HepG2 (cell line): ENCODE results near the gene FOXK2. TPM values are rescaled to one million over a fixed set of nuclear protein-coding genes. Genes with fewer than 3 reads are reported as not detected.

Source experiments
- ATAC-seq: fragments of 200-7000 bp; cut with Tn5 transposase; 3 replicates; pipeline ENCODE4 v1.9.1; 2020; ENCODE audit warnings: mild to moderate bottlenecking, moderate library complexity
- BruUV-seq: library from RNA; stranded (reverse); fragments of 400-500 nt; replicated peaks from 2 replicates; lab custom pipeline; 2021; lab: Mats Ljungman, UMichigan
- CTCF ChIA-PET: fragments of 300-600 bp; formaldehyde crosslinking; extraction: SDS; loops from one replicate; lab custom pipeline; 2021; ENCODE audit warnings: low total read pairs, inconsistent platforms, low intra/inter-chr PET ratio; lab: Yijun Ruan, JAX
- POLR2A ChIA-PET: fragments of 350-600 bp; sonication (Branson Sonifier 250); formaldehyde crosslinking; loops from one replicate; lab custom pipeline; 2020; ENCODE audit warnings: antibody characterized with exemption, inconsistent platforms; lab: Yijun Ruan, JAX
- DNase-seq: peaks from one replicate; pipeline ENCODE4 v3.0.0-alpha.2; 2015; ENCODE audit warnings: low spot score
- FAIRE-seq: peaks from 3 replicates; lab custom pipeline; 2011; peaks lifted over from hg19 to GRCh38; lab: Jason Lieb, UNC
- H2AFZ ChIP-seq: one replicate; pipeline ENCODE4 v1.6.1; 2011; ENCODE audit warnings: low read length, inconsistent platforms
- H3K27ac ChIP-seq: fragments of 300-600 bp; 3 replicates; pipeline ENCODE4 v1.8.0; 2011; ENCODE audit warnings: mixed run types, mild to moderate bottlenecking, mixed read lengths, low read length, inconsistent platforms; ENCODE audit not compliant: insufficient read depth; ENCODE audit errors: extremely low read length
- H3K27me3 ChIP-seq, 2 experiments: fragments of 200-600 bp in 1 of 2; 2 replicates in 1 of 2; 3 replicates in 1 of 2; pipeline versions ENCODE4 v1.6.0 to v1.8.0; 2011; ENCODE audit warnings: low read length in 2 of 2, mild to moderate bottlenecking in 2 of 2, moderate library complexity in 2 of 2, inconsistent platforms in 1 of 2; ENCODE audit not compliant: insufficient read depth in 2 of 2, control insufficient read depth in 1 of 2
- H3K36me3 ChIP-seq, 2 experiments: fragments of 200-600 bp in 1 of 2; replicated peaks in 1 of 2; 2 replicates in 1 of 2; 3 replicates in 1 of 2; pipeline versions ENCODE4 v1.5.1 to v1.8.0; 2011; ENCODE audit warnings: low read length in 2 of 2, inconsistent platforms in 1 of 2; ENCODE audit not compliant: insufficient read depth in 2 of 2, control insufficient read depth in 1 of 2
- H3K4me1 ChIP-seq: 2 replicates; pipeline ENCODE4 v1.5.1; 2012; ENCODE audit warnings: low read length, inconsistent platforms; ENCODE audit not compliant: insufficient read depth
- H3K4me2 ChIP-seq: 2 replicates; pipeline ENCODE4 v1.6.0; 2011; ENCODE audit warnings: low read depth, low read length, inconsistent platforms
- H3K4me3 ChIP-seq, 3 experiments: fragments of 200-600 bp in 1 of 3; sonication (generic), shearing (Covaris generic) in 1 of 3; replicated peaks in 1 of 3; 2 replicates each; pipeline ENCODE4 v1.5.1; 2011 to 2016; ENCODE audit warnings: low read length in 3 of 3, inconsistent platforms in 2 of 3, low read depth in 2 of 3, mild to moderate bottlenecking in 2 of 3, control low read depth in 1 of 3, mixed read lengths in 1 of 3; ENCODE audit not compliant: insufficient read depth in 1 of 3
- H3K79me2 ChIP-seq: one replicate; pipeline ENCODE4 v1.6.1; 2011; ENCODE audit warnings: low read length, inconsistent platforms; ENCODE audit not compliant: insufficient read depth
- H3K9ac ChIP-seq: 2 replicates; pipeline ENCODE4 v1.6.0; 2011; ENCODE audit warnings: mild to moderate bottlenecking, low read depth, low read length, inconsistent platforms; ENCODE audit not compliant: insufficient read depth
- H3K9me3 ChIP-seq: 2 replicates; pipeline ENCODE4 v1.5.1; 2012; ENCODE audit warnings: mild to moderate bottlenecking, low read length
- H4K20me1 ChIP-seq: 2 replicates; pipeline ENCODE4 v1.6.0; 2011; ENCODE audit warnings: inconsistent platforms, mild to moderate bottlenecking, low read length, moderate library complexity; ENCODE audit not compliant: insufficient read depth
- ATF7 ChIP-seq, 2 experiments: fragments of 450-650 bp in 1 of 2; sonication (generic) in 1 of 2; formaldehyde crosslinking in 1 of 2; IDR thresholded peaks; 2 replicates each; pipeline versions ENCODE4 v1.4.0 to v1.6.1; 2016 to 2020; ENCODE audit warnings: antibody characterized with exemption in 1 of 2, mild to moderate bottlenecking in 1 of 2, missing genetic modification reagents in 1 of 2
- CBX5 ChIP-seq: sonication (generic); formaldehyde crosslinking; IDR thresholded peaks from 2 replicates; pipeline ENCODE4 v1.4.0; 2020; ENCODE audit warnings: missing genetic modification reagents, borderline replicate concordance
- CCDC6 ChIP-seq: sonication (generic); formaldehyde crosslinking; IDR thresholded peaks from 2 replicates; pipeline ENCODE4 v1.8.1; 2022; ENCODE audit warnings: mild to moderate bottlenecking, missing genetic modification reagents, moderate library complexity
- GLI4 ChIP-seq: sonication (generic); formaldehyde crosslinking; IDR thresholded peaks from 2 replicates; pipeline ENCODE4 v1.5.1; 2020; ENCODE audit warnings: missing genetic modification reagents, mild to moderate bottlenecking, moderate library complexity, borderline replicate concordance
- GZF1 ChIP-seq: sonication (generic); formaldehyde crosslinking; IDR thresholded peaks from 2 replicates; pipeline ENCODE4 v1.5.1; 2020; ENCODE audit warnings: mild to moderate bottlenecking, missing genetic modification reagents
- HES4 ChIP-seq: sonication (generic); formaldehyde crosslinking; IDR thresholded peaks from 2 replicates; pipeline ENCODE4 v1.9.0; 2021; ENCODE audit warnings: mild to moderate bottlenecking, missing genetic modification reagents, borderline replicate concordance
- IKZF4 ChIP-seq: sonication (generic); formaldehyde crosslinking; IDR thresholded peaks from 2 replicates; pipeline ENCODE4 v1.5.1; 2020; ENCODE audit warnings: borderline replicate concordance, mild to moderate bottlenecking, low read depth, missing genetic modification reagents; ENCODE audit errors: not compliant biosample characterization
- JARID2 ChIP-seq: sonication (generic); formaldehyde crosslinking; IDR thresholded peaks from 2 replicates; pipeline ENCODE4 v1.8.1; 2023; ENCODE audit warnings: missing genetic modification reagents, inconsistent platforms; ENCODE audit not compliant: insufficient replicate concordance
- PRMT3 ChIP-seq: sonication (generic); formaldehyde crosslinking; IDR thresholded peaks from 2 replicates; pipeline ENCODE4 v1.8.1; 2022; ENCODE audit warnings: low read depth, mild to moderate bottlenecking, moderate library complexity, missing genetic modification reagents, borderline replicate concordance
- TSC22D2 ChIP-seq: sonication (generic); formaldehyde crosslinking; IDR thresholded peaks from 2 replicates; pipeline ENCODE4 v1.5.1; 2020; ENCODE audit warnings: missing genetic modification reagents, mild to moderate bottlenecking, borderline replicate concordance
- ZC3H4 ChIP-seq: sonication (generic); formaldehyde crosslinking; IDR thresholded peaks from 2 replicates; pipeline ENCODE4 v1.4.0; 2020; ENCODE audit warnings: missing genetic modification reagents, borderline replicate concordance
- ZFP1 ChIP-seq: IDR thresholded peaks from 2 replicates; pipeline ENCODE4 v1.6.1; 2016
- ZNF234 ChIP-seq: sonication (generic); formaldehyde crosslinking; conservative IDR thresholded peaks from 2 replicates; pipeline ENCODE4 v1.5.1; 2020; ENCODE audit warnings: mild to moderate bottlenecking, missing genetic modification reagents
- ZNF430 ChIP-seq: sonication (generic); formaldehyde crosslinking; IDR thresholded peaks from 2 replicates; pipeline ENCODE4 v1.9.0; 2021; ENCODE audit warnings: mild to moderate bottlenecking, missing genetic modification reagents
- ZNF598 ChIP-seq: sonication (generic); formaldehyde crosslinking; IDR thresholded peaks from 2 replicates; pipeline ENCODE4 v1.5.1; 2020; ENCODE audit warnings: mild to moderate bottlenecking, missing genetic modification reagents, borderline replicate concordance
- ZNF614 ChIP-seq: IDR thresholded peaks from 2 replicates; pipeline ENCODE4 v1.6.1; 2018; ENCODE audit warnings: missing biosample characterization, missing genetic modification reagents, inconsistent platforms, borderline replicate concordance
- ZNF841 ChIP-seq: sonication (generic); formaldehyde crosslinking; IDR thresholded peaks from 2 replicates; pipeline ENCODE4 v1.8.1; 2023; ENCODE audit warnings: missing genetic modification reagents, borderline replicate concordance
- ZNF850 ChIP-seq: sonication (generic); formaldehyde crosslinking; conservative IDR thresholded peaks from 2 replicates; pipeline ENCODE4 v1.9.0; 2021; ENCODE audit warnings: mild to moderate bottlenecking, missing genetic modification reagents
- WGBS: methylation state at CpG from one replicate; pipeline ENCODE4 v1.1.6; 2017; ENCODE audit warnings: low lambda C conversion rate; 5-methylcytosine and 5-hydroxymethylcytosine counted together
- in situ Hi-C: cut with HindIII; loops from 2 replicates; pipeline ENCODE4 v1.10.0; 2017; ENCODE audit warnings: low pct_unique_long_range_greater_than_20kb; ENCODE audit not compliant: extremely low pct_ligation_motif_present
- intact Hi-C: fragments of 100-400 bp; cut with micrococcal nuclease; formaldehyde crosslinking; loops from one replicate; pipeline ENCODE4 v1.10.0; 2022; ENCODE audit not compliant: unreplicated experiment
- polyA plus RNA-seq, 8 experiments: library from polyadenylated mRNA; depleted of rRNA in 3 of 8; stranded (reverse) in 7 of 8; unstranded in 1 of 8; fragments of >200 nt; fragmentation: Illumina TruSeq in 4 of 8; extraction: Trizol in 4 of 8; gene quantifications; 2 replicates each; pipeline versions ENCODE4 v1.2.1 to v1.2.3, GENCODE V29; 2011 to 2016; ENCODE audit warnings: low read depth in 4 of 8, missing spikeins in 1 of 8, mixed read lengths in 1 of 8; ENCODE audit not compliant: insufficient read depth in 1 of 8
- total RNA-seq, 5 experiments: library from RNA; depleted of rRNA; stranded (reverse); fragments of >200 nt; fragmentation: Illumina TruSeq; extraction: Trizol; gene quantifications; 2 replicates each; pipeline ENCODE4 v1.2.3, GENCODE V29; 2016; ENCODE audit warnings: low read depth in 1 of 5
- TF ChIP-seq, protein P1 (sequence below): sonication (generic); formaldehyde crosslinking; conservative IDR thresholded peaks from 2 replicates; pipeline ENCODE4 v1.4.0; 2020; ENCODE audit warnings: missing genetic modification reagents

Gene FOXK2
- total and polyA plus RNA-seq, 2 of the 13 experiments (the other 11 are each of a cell fraction or from before 2014, with no cell fraction given): 67.1 to 67.2 TPM

DNA sequence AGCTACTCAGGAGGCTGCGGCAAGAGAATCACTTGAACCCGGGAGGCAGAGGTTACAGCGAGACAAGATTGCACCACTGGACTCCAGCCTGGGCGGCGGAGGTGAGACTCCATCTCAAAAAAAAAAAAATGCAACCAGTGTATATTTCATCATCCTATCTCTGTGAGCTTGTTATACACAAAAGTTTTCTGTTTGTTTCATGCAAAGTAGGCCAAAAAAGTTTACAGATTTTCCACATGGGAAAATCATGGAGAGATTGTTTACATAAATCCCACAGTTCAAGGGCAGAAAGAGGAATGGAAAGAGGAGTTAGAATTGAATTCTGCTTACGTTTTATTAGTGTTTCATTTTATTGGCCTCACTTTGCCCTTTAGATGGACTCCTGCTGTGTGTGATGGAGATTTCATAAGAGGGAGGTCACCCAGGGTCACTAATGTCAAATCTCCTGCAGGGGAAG, 36.3 kb upstream of the FOXK2 start:
- ATAC-seq (no peak), FAIRE-seq (no peak), DNase-seq (no peak)
- Histone ChIP-seq H3K9ac (no peak overlapping the region), H3K4me1 (no peaks in the 10 kb centered on the region), H3K27me3 (no peaks in the 10 kb centered on the region), H3K36me3 (peaks cover 50 to 90% of the 10 kb centered on the region in 2 experiments), H3K27ac (no peak overlapping the region), H4K20me1 (no peaks in the 10 kb centered on the region), H3K4me2 (no peak overlapping the region), H3K9me3 (no peaks in the 10 kb centered on the region), H2AFZ (no peak overlapping the region), H3K4me3 (no peak overlapping the region), H3K79me2 (no peaks in the 10 kb centered on the region)
- in situ Hi-C loops: no loop called here
- intact Hi-C loops: no loop called here
- no TSS peak for BruUV-seq
- ChIA-PET CTCF (no interaction called here), POLR2A (no interaction called here)
- TF ChIP-seq ZFP1 (CRISPR knock-in tag) (no peak), ATF7 (IDR thresholded peaks at IDR 0.05) (peak; percentile 33; the same call in 1 of the 2 replicates), ATF7 (CRISPR knock-in tag; IDR thresholded peaks at IDR 0.05) (no peak)
- 96% methylated on average over 6 of the region's 6 CpGs for WGBS

DNA sequence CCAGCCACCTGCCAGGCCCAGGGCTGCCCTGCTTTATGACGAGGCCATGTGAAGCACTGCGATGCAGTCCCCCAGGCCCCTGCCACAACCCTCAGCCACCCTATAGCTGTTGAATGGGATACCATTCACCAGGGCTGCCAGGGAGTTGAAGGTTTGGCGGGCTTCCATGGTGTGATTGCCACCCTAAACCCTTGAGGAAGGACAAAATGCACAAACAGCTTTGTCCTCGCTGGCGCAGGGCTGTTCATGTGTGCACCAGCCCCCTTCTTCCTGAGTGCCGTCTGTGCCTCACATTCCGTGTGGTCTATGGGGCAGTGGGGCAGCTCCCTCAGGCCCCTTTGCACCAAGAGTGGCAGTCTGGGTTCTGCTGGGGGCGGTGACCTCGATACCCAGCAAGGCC, 35.7 kb upstream of the FOXK2 start:
- Histone ChIP-seq H3K27me3 (no peaks in the 10 kb centered on the region), H3K9me3 (no peaks in the 10 kb centered on the region), H3K79me2 (no peaks in the 10 kb centered on the region), H3K9ac (no peak overlapping the region), H4K20me1 (no peaks in the 10 kb centered on the region), H3K4me1 (no peaks in the 10 kb centered on the region), H3K36me3 (peaks cover 44 to 84% of the 10 kb centered on the region in 2 experiments), H3K27ac (no peak overlapping the region), H3K4me2 (no peak overlapping the region), H3K4me3 (no peak overlapping the region), H2AFZ (no peak overlapping the region)
- CTCF ChIA-PET: no interaction called here
- in situ Hi-C loops: no loop called here
- WGBS: 93% methylated on average over 5 of the region's 9 CpGs
- intact Hi-C loops: no loop called here
- no peak for ATAC-seq
- POLR2A ChIA-PET: no interaction called here
- no peak for FAIRE-seq
- no peak for DNase-seq
- BruUV-seq: no TSS peak
- TF ChIP-seq GZF1 (CRISPR knock-in tag): no peak
- no peak for TF ChIP-seq GLI4 (CRISPR knock-in tag)
- no peak for TF ChIP-seq ZNF430
- no peak for TF ChIP-seq ZC3H4 (CRISPR knock-in tag)
- TF ChIP-seq CBX5: no peak
- TF ChIP-seq CCDC6 (CRISPR knock-in tag): no peak
- no peak for TF ChIP-seq JARID2 (CRISPR knock-in tag)
- TF ChIP-seq, protein P1, sequence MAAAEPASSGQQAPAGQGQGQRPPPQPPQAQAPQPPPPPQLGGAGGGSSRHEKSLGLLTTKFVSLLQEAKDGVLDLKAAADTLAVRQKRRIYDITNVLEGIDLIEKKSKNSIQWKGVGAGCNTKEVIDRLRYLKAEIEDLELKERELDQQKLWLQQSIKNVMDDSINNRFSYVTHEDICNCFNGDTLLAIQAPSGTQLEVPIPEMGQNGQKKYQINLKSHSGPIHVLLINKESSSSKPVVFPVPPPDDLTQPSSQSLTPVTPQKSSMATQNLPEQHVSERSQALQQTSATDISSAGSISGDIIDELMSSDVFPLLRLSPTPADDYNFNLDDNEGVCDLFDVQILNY (CRISPR knock-in tag): no peak
- no peak for TF ChIP-seq ZNF850
- no peak for TF ChIP-seq HES4 (CRISPR knock-in tag)
- no peak for TF ChIP-seq ZNF598 (CRISPR knock-in tag)
- no peak for TF ChIP-seq PRMT3 (CRISPR knock-in tag)
- no peak for TF ChIP-seq ZNF234 (CRISPR knock-in tag)
- TF ChIP-seq ZNF614 (CRISPR knock-in tag): no peak
- TF ChIP-seq ZNF841 (CRISPR knock-in tag): no peak
- TF ChIP-seq IKZF4 (CRISPR knock-in tag): no peak
- no peak for TF ChIP-seq TSC22D2
